ENCODE results near the gene ISCU.

GRCh38 chr12:108578264-108578663 lies 15.9 kb downstream of the ISCU start:
- TF ChIP-seq ZC3H10 (CRISPR knock-in tag; IDR thresholded peaks at IDR 0.05) (no peak), ZFP30 (CRISPR knock-in tag; IDR thresholded peaks at IDR 0.05) (no peak), PPARA (CRISPR knock-in tag; IDR thresholded peaks at IDR 0.05; ENCODE audit: borderline replicate concordance) (no peak), PATZ1 (CRISPR knock-in tag; IDR thresholded peaks at IDR 0.05; ENCODE audit: borderline replicate concordance) (no peak)
- TF ChIP-seq, protein P1, sequence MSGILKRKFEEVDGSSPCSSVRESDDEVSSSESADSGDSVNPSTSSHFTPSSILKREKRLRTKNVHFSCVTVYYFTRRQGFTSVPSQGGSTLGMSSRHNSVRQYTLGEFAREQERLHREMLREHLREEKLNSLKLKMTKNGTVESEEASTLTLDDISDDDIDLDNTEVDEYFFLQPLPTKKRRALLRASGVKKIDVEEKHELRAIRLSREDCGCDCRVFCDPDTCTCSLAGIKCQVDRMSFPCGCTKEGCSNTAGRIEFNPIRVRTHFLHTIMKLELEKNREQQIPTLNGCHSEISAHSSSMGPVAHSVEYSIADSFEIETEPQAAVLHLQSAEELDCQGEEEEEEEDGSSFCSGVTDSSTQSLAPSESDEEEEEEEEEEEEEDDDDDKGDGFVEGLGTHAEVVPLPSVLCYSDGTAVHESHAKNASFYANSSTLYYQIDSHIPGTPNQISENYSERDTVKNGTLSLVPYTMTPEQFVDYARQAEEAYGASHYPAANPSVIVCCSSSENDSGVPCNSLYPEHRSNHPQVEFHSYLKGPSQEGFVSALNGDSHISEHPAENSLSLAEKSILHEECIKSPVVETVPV (CRISPR knock-in tag; IDR thresholded peaks at IDR 0.05) = no peak

Data from SK-N-SH treated with all-trans-retinoic acid at 6 μM for 48 hours (cell line).